Stimulated activated CD4-positive, alpha-beta T cell treated with anti-CD3 and anti-CD28 coated beads, TNF-alpha, amount 100 ng/mL, for 4 hours (primary cell): ENCODE data around the gene HOXB13.
"Not testable (repeated sequence)": the region's sequence is repeated elsewhere in the genome, so short reads cannot be mapped to it uniquely, and the experiment has no call there.

Experiments
- DNase-seq, 3 experiments: peaks; one replicate each; pipeline ENCODE4 v3.0.0-alpha.2; 2020; ENCODE audit warnings: low read depth in 3 of 3

The HOXB13 gene

GRCh38 chr17:48726916-48727286 is 1.6 kb downstream of the HOXB13 start:
- no peak for DNase-seq

- DNase-seq, result no peak
Observed at GRCh38 chr17:48726114-48726915, 2.2 kb downstream of the HOXB13 start.

GRCh38 chr17:48725288-48726064 is 3.1 kb downstream of the HOXB13 start:
- no peak for DNase-seq

GRCh38 chr17:48725004-48725287 is 3.6 kb downstream of the HOXB13 start:
- no peak for DNase-seq

GRCh38 chr17:48724251-48725003 is 4.1 kb downstream of the HOXB13 start:
- peak; percentile 51 to 61 (median 59) for DNase-seq

- DNase-seq, result no peak
Observed at GRCh38 chr17:48723423-48724250, 4.9 kb downstream of the HOXB13 start.

GRCh38 chr17:48722915-48723422 is 5.6 kb downstream of the HOXB13 start, which contains the start of gene PRAC2:
PRAC2 (plus strand) TSS chr17:48723185; CDS start chr17:48724411, 1,226 bp downstream.
- no peak for DNase-seq

- no peak for DNase-seq
Observed at GRCh38 chr17:48722201-48722907, 6.2 kb downstream of the HOXB13 start, which contains the start of gene PRAC1. PRAC1 (minus strand) TSS chr17:48722518; CDS start chr17:48722392, 126 bp downstream.

- no peak for DNase-seq
Observed at GRCh38 chr17:48721009-48721402, 7.5 kb downstream of the HOXB13 start.

GRCh38 chr17:48720266-48721008 is 8.1 kb downstream of the HOXB13 start:
- no peak for DNase-seq

- no peak for DNase-seq
Observed at GRCh38 chr17:48719642-48720265, 8.8 kb downstream of the HOXB13 start.

- no peak for DNase-seq
Observed at GRCh38 chr17:48718761-48719641, 9.5 kb downstream of the HOXB13 start.

- DNase-seq, result no peak
Observed at GRCh38 chr17:48718227-48718760, 10.3 kb downstream of the HOXB13 start.

GRCh38 chr17:48717367-48718226 is 11.0 kb downstream of the HOXB13 start:
- DNase-seq, result no peak

GRCh38 chr17:48716549-48716948 is 12.0 kb downstream of the HOXB13 start:
- DNase-seq, result not testable (repeated sequence)

- DNase-seq, result no peak
Observed at GRCh38 chr17:48715496-48716399, 12.8 kb downstream of the HOXB13 start.
